GM18526 (cell line): ENCODE measurements around the gene GOLPH3.

Source experiments
- POLR2A ChIP-seq: IDR thresholded peaks from 3 replicates; pipeline ENCODE4 v1.6.1; 2011; ENCODE audit not compliant: insufficient read length; ENCODE audit errors: extremely low read depth

GOLPH3 gene

GRCh38 chr5:32173267-32174010 lies 680 bp downstream of the GOLPH3 start:
- TF ChIP-seq POLR2A = no peak

- TF ChIP-seq POLR2A = no peak
Measured at GRCh38 chr5:32172923-32173266, 1.2 kb downstream of the GOLPH3 start.

DNA sequence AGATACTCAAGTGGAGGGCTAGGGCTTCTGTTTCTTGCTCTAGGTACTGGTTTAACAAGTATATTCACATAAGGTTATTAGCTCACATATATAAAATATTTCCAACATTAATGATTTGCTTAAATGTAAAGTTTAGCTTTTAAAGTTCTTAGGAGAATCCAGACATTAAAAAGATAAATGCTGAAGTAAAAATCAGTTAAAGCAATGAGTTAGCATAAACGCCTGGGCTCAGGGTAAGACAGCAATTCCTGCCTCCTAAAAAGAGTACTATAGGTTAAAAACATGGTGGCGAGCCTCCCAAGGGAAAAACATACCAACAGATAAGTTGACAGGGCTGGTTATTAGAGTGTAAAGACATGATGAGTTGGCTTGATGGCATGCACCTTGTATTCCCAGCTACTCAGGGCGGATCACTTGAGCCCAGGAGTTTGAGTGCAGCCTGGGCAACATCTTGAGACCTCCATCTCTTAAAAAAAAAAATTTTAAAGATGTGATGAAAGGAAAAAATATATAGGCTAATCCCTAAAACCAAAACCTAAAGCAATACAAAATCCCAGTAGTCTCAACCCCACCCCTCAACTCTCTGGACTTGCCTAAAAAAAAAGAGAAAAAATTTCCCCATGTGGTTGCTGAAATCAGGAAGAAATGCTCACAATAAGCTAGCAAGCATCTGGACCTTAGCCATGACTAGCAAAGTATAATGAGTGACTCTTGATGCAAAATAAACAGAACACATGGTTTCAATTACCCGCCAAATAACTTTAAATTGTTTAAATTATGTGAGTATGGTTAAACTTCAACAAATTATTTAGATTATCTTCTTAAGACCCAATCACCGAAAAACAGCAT lies 3.6 kb downstream of the GOLPH3 start:
- TF ChIP-seq POLR2A = no peak

GRCh38 chr5:32168460-32169033 lies 5.6 kb downstream of the GOLPH3 start:
- TF ChIP-seq POLR2A = no peak

DNA sequence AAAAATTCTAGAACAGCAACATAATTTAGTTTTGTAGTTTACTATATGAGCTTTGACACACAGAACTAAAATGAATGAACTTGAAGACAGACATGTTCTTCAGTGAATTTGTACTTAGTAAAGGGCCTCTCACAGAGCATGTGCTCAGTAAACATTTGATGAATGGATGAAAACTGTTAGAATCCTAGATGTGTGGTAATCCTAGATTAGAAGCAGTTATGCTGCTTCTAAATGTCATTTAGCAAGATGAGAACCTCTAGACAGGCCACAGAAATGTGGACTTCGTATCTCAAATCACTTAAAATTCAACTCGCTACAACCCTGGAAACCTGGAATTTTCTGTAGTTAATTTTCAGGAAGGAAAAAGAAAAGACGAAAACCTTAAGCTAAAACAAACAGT lies 8.5 kb downstream of the GOLPH3 start:
- TF ChIP-seq POLR2A = no peak

DNA sequence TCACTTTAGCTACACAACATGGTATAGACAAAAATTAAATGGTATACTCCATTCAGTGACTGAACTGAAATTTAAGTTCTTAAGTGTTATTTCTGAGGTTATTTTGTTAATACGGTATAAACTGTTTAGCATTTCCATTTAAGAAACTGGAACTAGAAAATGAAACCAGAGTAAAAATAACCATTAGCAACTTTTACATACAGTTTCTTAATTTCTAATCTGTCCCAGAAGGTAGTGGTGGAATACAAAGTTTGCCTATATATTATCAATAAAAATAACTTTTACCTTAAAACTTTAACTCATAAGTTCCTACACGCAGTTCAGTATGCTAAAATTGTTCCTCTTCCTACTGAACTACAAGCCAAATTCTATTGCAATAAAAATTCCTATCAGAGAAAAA lies 10.3 kb downstream of the GOLPH3 start:
- TF ChIP-seq POLR2A = no peak

DNA sequence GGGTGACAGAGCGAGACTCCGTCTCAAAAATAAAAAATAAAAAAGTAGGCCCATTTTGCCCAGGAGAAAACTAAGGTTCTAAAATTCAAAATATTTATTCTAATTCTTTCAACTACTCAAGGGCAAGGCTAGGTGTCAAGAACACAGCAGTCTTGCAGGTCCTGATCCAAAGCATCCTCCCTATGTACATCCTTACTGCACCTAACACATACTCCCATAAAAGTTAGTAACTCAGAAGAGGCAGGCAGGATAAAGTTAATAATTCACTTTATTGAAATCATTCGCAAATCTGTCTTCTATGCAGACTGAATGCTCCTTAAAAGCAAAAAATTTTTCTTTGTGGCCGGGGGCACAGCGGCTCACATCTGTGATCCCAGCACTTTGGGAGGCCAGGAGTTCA lies 11.1 kb downstream of the GOLPH3 start:
- no peak for TF ChIP-seq POLR2A

GRCh38 chr5:32160228-32160627 lies 13.9 kb downstream of the GOLPH3 start:
- TF ChIP-seq POLR2A = no peak

DNA sequence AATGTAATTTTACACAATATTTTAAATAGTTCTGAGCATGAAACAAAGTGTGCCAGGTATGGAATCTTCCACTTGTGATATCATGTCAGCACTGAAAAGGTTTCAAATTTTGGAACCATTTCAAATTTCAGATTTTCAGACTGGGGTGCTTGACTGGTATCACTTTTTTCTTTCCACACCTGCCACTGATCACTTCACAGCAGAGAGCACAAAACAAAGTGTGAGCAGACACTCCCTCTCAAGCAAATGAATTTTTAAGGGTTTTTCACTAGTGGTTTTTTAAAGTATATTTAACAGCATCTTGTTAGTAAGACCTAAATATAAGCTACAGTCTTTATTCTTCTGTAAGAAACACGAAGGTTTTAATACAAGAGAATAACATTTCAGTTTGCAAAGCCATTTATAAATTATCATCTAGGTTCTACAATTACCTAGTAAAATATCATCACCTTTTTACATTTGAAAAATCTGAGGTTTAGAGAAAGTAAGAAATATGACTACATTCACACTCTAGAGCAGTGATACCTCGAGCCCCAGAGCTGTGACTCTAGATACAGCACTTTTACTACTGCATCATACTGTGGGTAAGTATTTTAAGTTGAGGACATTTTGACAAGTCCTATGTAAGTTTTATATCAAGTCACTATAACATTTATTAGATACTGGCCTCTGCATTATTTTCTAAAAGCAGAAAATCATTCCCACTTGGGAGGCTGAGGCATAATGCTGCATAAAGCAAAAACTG lies 14.6 kb downstream of the GOLPH3 start:
- TF ChIP-seq POLR2A = no peak

DNA sequence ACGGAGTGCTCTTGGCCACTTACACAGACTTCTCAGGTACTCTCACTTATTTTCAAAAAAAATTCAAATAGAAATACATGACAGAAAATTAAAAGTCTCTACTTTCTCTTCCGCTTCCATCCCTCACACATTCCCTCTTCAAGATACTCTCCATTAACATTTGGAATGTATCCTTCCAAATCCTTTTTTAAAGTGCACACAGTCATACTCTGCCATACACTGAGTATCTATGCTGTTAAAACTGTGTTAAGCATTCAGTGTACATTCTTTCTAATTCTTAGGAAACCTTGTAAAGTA lies 15.5 kb downstream of the GOLPH3 start:
- no peak for TF ChIP-seq POLR2A

DNA sequence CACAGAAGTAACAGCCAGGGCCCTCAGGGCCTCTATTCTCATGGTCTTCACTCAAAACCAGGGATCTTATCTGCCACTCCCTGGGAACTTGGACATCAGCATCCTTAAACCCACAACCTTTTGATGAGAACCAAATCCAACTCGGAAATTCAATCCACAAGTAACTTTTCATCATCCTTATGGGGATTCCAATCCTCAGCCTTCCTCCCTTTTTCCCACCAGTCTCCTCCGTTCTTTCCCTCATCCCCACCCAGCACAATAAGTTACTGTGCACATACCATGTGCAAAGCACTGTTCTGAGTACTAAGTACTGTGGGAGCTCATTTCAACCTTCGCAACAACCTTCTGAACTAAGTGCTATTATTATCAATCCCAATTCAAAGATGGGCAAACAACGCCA lies 17.0 kb downstream of the GOLPH3 start:
- TF ChIP-seq POLR2A = no peak

GRCh38 chr5:32156635-32157034 lies 17.5 kb downstream of the GOLPH3 start:
- no peak for TF ChIP-seq POLR2A

DNA sequence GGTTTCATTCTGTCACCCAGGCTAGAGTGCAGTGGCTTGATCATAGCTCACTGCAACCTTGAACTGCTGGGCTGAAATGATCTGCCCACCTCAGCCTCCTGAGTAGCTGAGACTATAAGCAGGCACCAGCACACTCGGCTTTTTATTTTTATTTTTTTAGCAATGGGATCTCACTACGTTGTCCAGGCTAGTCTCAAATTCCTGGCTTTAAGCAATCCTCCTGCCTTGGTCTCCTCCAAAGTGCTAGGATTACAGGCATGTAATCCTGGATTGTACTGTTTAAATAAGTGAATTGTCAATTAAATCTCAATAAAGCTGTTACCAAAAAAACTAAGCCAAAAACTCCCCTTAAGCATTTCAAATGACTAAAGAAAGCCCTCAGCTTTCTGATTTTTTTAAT lies 18.9 kb downstream of the GOLPH3 start:
- TF ChIP-seq POLR2A = no peak

DNA sequence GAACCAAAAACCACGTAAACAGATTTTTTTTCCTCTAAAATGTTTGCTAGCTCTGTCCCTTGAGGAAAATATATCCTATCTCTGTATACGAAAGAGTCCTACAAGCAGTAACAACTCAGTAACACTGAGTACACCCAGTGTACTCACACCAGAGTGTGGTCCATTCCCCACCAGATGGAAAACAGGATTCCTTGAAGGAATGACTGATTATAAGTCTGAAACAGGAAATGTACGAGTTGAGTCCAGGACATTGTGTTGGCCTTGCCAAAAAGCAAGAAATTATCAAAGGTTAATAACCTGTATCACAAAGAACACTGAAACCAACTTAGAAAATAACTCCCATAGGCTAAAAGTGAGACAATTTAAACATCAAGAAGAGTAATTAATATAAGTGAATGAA lies 20.4 kb downstream of the GOLPH3 start:
- TF ChIP-seq POLR2A = no peak

GRCh38 chr5:32151198-32151597 lies 22.9 kb downstream of the GOLPH3 start:
- TF ChIP-seq POLR2A = no peak

GRCh38 chr5:32150366-32150765 lies 23.8 kb downstream of the GOLPH3 start:
- TF ChIP-seq POLR2A = no peak
